Lower leg skin (tissue), 4 donors: ENCODE results near the gene GJD3. TPM values are rescaled to one million over a fixed set of nuclear protein-coding genes. Genes with fewer than 3 reads are reported as not detected.
A peak's percentile ranks its signal among the peaks of the same experiment; 100 is the strongest.
"Not testable (repeated sequence)": the region's sequence is repeated elsewhere in the genome, so short reads cannot be mapped to it uniquely, and the experiment has no call there.

Experiments
- DNase-seq, 2 donors: peaks; one replicate each; pipeline ENCODE4 v3.0.0-alpha.2; 2019; ENCODE audit warnings: low spot score in 2 of 2
- H3K4me3 ChIP-seq: fragments of 200-600 bp; sonication (generic); 2 replicates; pipeline ENCODE4 v1.5.1; 2017; ENCODE audit warnings: mild to moderate bottlenecking, low read depth; ENCODE audit not compliant: poor library complexity, severe bottlenecking
- POLR2A ChIP-seq, 2 donors: fragments of 450-650 bp; IDR thresholded peaks; one replicate each; pipeline ENCODE4 v1.6.1; 2016 to 2017; ENCODE audit warnings: antibody characterized with exemption in 2 of 2, mild to moderate bottlenecking in 1 of 2, moderate library complexity in 1 of 2
- WGBS, 2 donors: methylation state at CpG; one replicate each; pipeline ENCODE4 v1.1.5; 2018; 5-methylcytosine and 5-hydroxymethylcytosine counted together
- intact Hi-C: fragments of 100-400 bp; cut with DNase I; formaldehyde crosslinking; loops from one replicate; pipeline ENCODE4 v1.15.0; 2023; ENCODE audit warnings: low total_unique reads
- total RNA-seq, 4 donors: library from RNA; depleted of rRNA; stranded (reverse); fragments of >200 nt; gene quantifications; one replicate each; pipeline ENCODE4 v1.1.0, GENCODE V29; 2016
- TF ChIP-seq, protein P1 (sequence below), 3 donors: fragments of 450-650 bp; IDR thresholded peaks; one replicate each; pipeline ENCODE4 v1.5.1; 2016; ENCODE audit warnings: antibody characterized with exemption in 3 of 3, mild to moderate bottlenecking in 3 of 3, moderate library complexity in 2 of 3

GJD3 gene
- total RNA-seq, 4 donors from 2014 or later, result not detected

DNA sequence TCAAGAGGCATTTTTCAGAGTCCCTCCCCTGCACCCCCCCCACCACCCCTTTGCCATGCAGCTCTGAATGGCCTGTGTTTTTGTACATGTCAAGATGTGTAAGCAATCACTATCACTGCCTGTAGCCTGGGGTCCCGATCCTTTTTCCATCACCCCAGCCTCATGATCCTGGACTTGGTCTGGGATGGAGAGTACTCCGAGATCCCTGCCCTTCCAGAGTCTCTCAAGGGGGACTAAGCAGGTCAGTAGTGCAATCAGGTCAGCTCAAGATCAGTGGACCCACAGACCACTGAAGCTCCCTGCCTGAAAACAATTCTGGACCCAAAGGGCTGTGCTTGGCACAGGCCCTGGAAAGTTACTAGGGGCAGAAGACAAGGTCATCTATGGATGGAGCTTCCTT is 7.5 kb upstream of the GJD3 start:
- no peak overlapping the region for H3K4me3 ChIP-seq
- no peak for TF ChIP-seq POLR2A (IDR thresholded peaks at IDR 0.05)
- TF ChIP-seq, protein P1, sequence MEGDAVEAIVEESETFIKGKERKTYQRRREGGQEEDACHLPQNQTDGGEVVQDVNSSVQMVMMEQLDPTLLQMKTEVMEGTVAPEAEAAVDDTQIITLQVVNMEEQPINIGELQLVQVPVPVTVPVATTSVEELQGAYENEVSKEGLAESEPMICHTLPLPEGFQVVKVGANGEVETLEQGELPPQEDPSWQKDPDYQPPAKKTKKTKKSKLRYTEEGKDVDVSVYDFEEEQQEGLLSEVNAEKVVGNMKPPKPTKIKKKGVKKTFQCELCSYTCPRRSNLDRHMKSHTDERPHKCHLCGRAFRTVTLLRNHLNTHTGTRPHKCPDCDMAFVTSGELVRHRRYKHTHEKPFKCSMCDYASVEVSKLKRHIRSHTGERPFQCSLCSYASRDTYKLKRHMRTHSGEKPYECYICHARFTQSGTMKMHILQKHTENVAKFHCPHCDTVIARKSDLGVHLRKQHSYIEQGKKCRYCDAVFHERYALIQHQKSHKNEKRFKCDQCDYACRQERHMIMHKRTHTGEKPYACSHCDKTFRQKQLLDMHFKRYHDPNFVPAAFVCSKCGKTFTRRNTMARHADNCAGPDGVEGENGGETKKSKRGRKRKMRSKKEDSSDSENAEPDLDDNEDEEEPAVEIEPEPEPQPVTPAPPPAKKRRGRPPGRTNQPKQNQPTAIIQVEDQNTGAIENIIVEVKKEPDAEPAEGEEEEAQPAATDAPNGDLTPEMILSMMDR (IDR thresholded peaks at IDR 0.05), result no peak
- intact Hi-C loops, result no loop called here
- DNase-seq, result peak in 1 of 2 donors; percentile 53
- 95 to 96% methylated on average over 2 of the region's 2 CpGs for WGBS, 2 donors

DNA sequence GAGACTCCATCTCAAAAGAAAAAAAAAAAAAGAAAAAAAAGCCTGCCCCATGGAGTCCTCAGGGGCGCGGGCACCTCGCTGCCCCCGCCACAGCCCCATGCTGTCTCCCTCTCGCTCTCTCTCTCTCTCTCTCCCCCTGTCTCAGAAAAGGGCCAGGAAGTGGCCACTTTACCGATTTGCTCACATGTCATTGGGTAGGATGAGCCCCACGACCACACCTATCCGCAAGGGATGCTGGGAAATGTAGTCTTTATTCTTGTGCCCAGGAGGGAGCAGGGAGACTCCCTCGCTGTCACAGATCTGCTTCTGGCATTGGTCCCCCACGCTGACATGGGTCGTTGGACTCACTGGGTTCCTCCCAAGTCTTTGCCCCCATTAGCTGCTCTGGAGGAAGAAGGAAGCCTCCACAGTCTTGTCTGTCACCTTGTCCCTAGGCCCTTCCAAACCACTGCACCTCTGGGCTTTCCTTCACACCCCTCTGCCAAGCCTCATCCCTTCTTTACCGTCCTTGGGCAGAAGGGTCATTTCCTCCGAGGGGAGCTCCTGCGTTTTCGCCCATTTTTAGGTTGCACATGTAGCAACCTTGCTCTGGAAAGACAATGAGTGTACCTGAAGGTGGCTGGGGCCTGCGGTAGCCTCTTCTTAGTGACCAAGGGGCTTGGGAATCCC is 6.9 kb upstream of the GJD3 start:
- no peak for TF ChIP-seq POLR2A (IDR thresholded peaks at IDR 0.05)
- TF ChIP-seq, protein P1 (IDR thresholded peaks at IDR 0.05), result no peak
- 77 to 82% methylated on average over 16 of the region's 16 CpGs for WGBS, 2 donors
- intact Hi-C loops, result no loop called here
- peak in 1 of 2 donors; percentile 18 for DNase-seq
- no peak overlapping the region for H3K4me3 ChIP-seq

DNA sequence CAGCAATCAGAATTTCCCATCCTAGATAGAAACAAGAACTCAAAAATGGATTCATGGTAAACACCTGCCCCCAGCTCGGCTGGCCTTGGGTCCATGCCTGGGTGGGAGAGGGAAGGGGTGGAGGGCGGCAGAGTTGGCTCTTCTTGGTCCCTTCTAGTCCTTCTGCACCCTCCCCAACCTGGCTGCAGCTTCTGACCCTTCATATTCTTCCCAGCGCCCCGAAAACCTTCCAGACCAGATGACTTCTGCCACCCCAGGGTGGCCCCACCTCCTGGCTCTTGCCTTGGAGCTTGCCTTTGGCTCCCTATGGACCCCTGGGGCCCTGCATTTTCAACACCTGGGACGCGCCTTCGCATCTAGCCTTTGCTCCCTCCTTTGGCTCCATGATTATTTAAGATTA is 5.4 kb upstream of the GJD3 start:
- DNase-seq, result peak in 1 of 2 donors; percentile 70
- no peak overlapping the region for H3K4me3 ChIP-seq
- 92 to 94% methylated on average over 7 of the region's 7 CpGs for WGBS, 2 donors
- intact Hi-C loops, result loop anchor here (10.0 kb wide), 1 partner anchor 45 kb away; the partner anchor contains the start of gene TOP2A
- TF ChIP-seq POLR2A (IDR thresholded peaks at IDR 0.05), result no peak
- TF ChIP-seq, protein P1 (IDR thresholded peaks at IDR 0.05), result no peak

DNA sequence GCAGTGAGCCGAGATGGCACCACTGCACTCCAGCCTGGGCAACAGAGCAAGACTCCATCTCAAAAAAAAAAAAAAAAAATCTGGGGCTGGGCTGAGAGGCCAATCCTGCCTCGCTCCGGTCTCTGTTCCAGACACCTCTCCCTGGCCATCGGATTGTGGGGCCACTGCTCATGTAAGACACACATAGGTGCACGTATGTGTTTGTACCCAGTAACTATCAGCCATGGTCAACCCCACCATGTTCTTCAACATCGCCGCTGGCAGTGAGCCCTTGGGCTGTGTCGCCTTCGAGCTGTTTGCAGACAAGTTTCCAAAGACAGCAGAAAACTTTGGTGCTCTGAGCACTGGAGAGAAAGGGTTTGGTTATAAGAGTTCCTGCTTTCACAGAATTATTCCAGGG is 3.2 kb upstream of the GJD3 start:
- WGBS, 2 donors, result 83 to 87% methylated on average over 9 of the region's 9 CpGs
- intact Hi-C loops, result loop anchor here (10.0 kb wide), 1 partner anchor 47 kb away; the partner anchor contains the start of gene TOP2A
- DNase-seq, result peak in 1 of 2 donors; percentile 32

DNA sequence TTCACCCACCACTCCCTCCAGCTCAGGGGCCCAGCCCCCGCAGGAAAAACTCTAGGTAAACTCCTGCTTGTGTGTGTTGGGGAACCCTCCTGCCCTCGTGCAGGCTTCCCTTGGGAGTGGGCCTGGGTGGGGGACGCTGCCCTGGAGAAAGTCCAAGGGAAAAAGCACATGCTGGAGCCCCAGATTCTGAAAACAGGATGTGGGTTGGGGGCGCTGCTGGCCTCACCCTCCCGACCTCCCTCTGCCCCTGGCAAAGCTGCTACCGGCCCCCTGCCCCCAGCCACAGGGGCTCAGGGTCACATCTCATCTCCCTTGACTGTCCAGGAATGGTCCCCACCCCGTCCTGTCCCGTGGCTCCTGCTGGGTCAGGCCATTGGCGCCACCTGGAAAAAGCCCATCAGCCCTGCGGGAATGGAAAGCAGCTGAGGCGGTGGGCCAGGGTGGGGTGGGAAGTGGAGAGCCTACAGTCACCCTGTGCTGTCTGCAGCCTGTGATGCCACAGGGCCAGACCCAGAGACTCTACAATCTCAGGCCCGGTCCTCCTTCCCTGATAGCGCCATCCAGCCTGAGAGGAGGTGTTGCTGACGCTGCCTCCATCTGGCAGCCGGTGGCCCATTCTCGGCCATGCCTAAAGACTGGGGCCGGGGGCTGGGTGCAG is 2.5 kb upstream of the GJD3 start:
- H3K4me3 ChIP-seq, result no peak overlapping the region
- DNase-seq, result no peak
- intact Hi-C loops, result loop anchor here (10.0 kb wide), 1 partner anchor 48 kb away; the partner anchor contains the start of gene TOP2A
- no peak for TF ChIP-seq POLR2A (IDR thresholded peaks at IDR 0.05)
- TF ChIP-seq, protein P1 (IDR thresholded peaks at IDR 0.05), result no peak
- 69 to 77% methylated on average over 11 to 17 of the region's 17 CpGs for WGBS, 2 donors

More for the DNA sequence above, 3.2 kb upstream of the GJD3 start:
- not testable (repeated sequence) for H3K4me3 ChIP-seq

DNA sequence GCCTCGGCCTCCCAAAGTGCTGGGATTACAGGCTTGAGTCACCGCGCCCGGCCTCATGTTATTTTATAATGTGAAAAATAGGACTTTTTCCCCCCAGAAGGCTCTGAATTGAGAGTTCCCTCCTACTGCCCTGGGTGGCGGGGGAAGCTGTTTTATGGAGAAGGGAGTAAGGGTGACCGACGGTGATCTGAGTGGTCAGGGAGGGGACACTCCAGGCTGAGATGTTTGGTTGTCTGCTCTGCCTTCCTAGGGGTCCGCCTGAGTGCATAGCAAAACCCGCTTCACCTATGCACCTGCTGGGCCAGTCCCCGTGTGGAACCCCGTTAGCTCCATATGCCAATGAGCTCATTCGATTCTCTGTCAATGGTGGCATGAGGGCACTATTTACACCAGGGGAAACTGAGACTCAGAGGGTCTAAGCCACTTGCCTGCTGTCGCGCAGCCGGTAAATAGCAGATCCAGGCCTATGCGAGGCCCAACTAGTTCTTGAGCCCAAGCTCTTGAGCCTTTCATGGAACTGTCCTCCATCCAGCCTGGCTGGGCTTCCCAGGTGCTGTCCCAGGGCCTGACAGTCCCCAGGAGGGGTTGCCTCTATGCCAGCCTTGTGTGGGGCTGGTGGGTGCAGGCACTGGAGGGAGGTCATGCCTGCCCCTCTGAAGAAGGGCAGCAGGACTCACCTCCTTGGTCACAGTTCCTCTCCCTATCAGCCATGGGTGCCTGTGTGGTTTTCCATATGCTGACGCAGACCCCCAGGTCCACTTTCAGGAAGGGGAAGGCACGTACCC is 1.7 kb upstream of the GJD3 start:
- intact Hi-C loops, result loop anchor here (10.0 kb wide), 1 partner anchor 49 kb away; the partner anchor contains the start of gene TOP2A
- 94 to 96% methylated on average over 18 of the region's 18 CpGs for WGBS, 2 donors
- no peak overlapping the region for H3K4me3 ChIP-seq
- TF ChIP-seq, protein P1 (IDR thresholded peaks at IDR 0.05), result no peak
- TF ChIP-seq POLR2A (IDR thresholded peaks at IDR 0.05), result no peak
- no peak for DNase-seq
